ENCODE measurements around the gene TMEFF2.

The TMEFF2 gene

GRCh38 chr2:192025637-192026036, 169.1 kb downstream of the TMEFF2 start:
- in situ Hi-C loops (cut with MboI; ENCODE audit: low sequenced_read_pairs), result no loop called here

GRCh38 chr2:192023006-192023405, 171.7 kb downstream of the TMEFF2 start:
- in situ Hi-C loops (cut with MboI; ENCODE audit: low sequenced_read_pairs), result no loop called here

GRCh38 chr2:192017844-192018243, 176.9 kb downstream of the TMEFF2 start:
- in situ Hi-C loops (cut with MboI; ENCODE audit: low sequenced_read_pairs), result no loop called here

GRCh38 chr2:192016265-192016664, 178.5 kb downstream of the TMEFF2 start:
- in situ Hi-C loops (cut with MboI; ENCODE audit: low sequenced_read_pairs), result no loop called here

- in situ Hi-C loops (cut with MboI; ENCODE audit: low sequenced_read_pairs), result no loop called here
These were observed 181.5 kb downstream of the TMEFF2 start for GRCh38 chr2:192013211-192013610.

- in situ Hi-C loops (cut with MboI; ENCODE audit: low sequenced_read_pairs), result no loop called here
These were observed 183.5 kb downstream of the TMEFF2 start for GRCh38 chr2:192011196-192011595.

- in situ Hi-C loops (cut with MboI; ENCODE audit: low sequenced_read_pairs), result no loop called here
These were observed 184.7 kb downstream of the TMEFF2 start for GRCh38 chr2:192010073-192010472.

GRCh38 chr2:192007581-192008228, 187.0 kb downstream of the TMEFF2 start:
- in situ Hi-C loops (cut with MboI; ENCODE audit: low sequenced_read_pairs), result no loop called here

- in situ Hi-C loops (cut with MboI; ENCODE audit: low sequenced_read_pairs), result no loop called here
These were observed 189.5 kb downstream of the TMEFF2 start for GRCh38 chr2:192005211-192005610.

GRCh38 chr2:192004188-192004963, 190.4 kb downstream of the TMEFF2 start:
- in situ Hi-C loops (cut with MboI; ENCODE audit: low sequenced_read_pairs), result no loop called here

GRCh38 chr2:192002418-192002817, 192.3 kb downstream of the TMEFF2 start:
- in situ Hi-C loops (cut with MboI; ENCODE audit: low sequenced_read_pairs), result no loop called here

- in situ Hi-C loops (cut with MboI; ENCODE audit: low sequenced_read_pairs), result no loop called here
These were observed 194.3 kb downstream of the TMEFF2 start for GRCh38 chr2:192000196-192000980.

GRCh38 chr2:191999101-191999841, 195.5 kb downstream of the TMEFF2 start:
- in situ Hi-C loops (cut with MboI; ENCODE audit: low sequenced_read_pairs), result no loop called here

- in situ Hi-C loops (cut with MboI; ENCODE audit: low sequenced_read_pairs), result no loop called here
These were observed 199.4 kb downstream of the TMEFF2 start for GRCh38 chr2:191995285-191995684.

GRCh38 chr2:191994749-191995148, 200.0 kb downstream of the TMEFF2 start:
- in situ Hi-C loops (cut with MboI; ENCODE audit: low sequenced_read_pairs), result no loop called here

GRCh38 chr2:191991442-191991841, 203.3 kb downstream of the TMEFF2 start:
- in situ Hi-C loops (cut with MboI; ENCODE audit: low sequenced_read_pairs), result no loop called here

- in situ Hi-C loops (cut with MboI; ENCODE audit: low sequenced_read_pairs), result no loop called here
These were observed 209.0 kb downstream of the TMEFF2 start for GRCh38 chr2:191985740-191986139.

GRCh38 chr2:191983591-191983990, 211.1 kb downstream of the TMEFF2 start:
- in situ Hi-C loops (cut with MboI; ENCODE audit: low sequenced_read_pairs), result no loop called here

- in situ Hi-C loops (cut with MboI; ENCODE audit: low sequenced_read_pairs), result no loop called here
These were observed 211.5 kb downstream of the TMEFF2 start for GRCh38 chr2:191983186-191983585.

- in situ Hi-C loops (cut with MboI; ENCODE audit: low sequenced_read_pairs), result no loop called here
These were observed 213.0 kb downstream of the TMEFF2 start for GRCh38 chr2:191981706-191982105.

- in situ Hi-C loops (cut with MboI; ENCODE audit: low sequenced_read_pairs), result no loop called here
These were observed 214.2 kb downstream of the TMEFF2 start for GRCh38 chr2:191980483-191980882.
